SK-N-MC (cell line): Measurements from ENCODE around the gene LPCAT3.

ENCODE experiments used
- EZH2 ChIP-seq: fragments of 200-600 bp; sonication (generic); IDR thresholded peaks from one replicate; pipeline ENCODE4 v1.6.1; 2017; ENCODE audit warnings: antibody characterized with exemption
- POLR2AphosphoS5 ChIP-seq: IDR thresholded peaks from 2 replicates; pipeline ENCODE4 v1.6.1; 2012; ENCODE audit warnings: mild to moderate bottlenecking, low read depth, low read length, borderline replicate concordance

DNA sequence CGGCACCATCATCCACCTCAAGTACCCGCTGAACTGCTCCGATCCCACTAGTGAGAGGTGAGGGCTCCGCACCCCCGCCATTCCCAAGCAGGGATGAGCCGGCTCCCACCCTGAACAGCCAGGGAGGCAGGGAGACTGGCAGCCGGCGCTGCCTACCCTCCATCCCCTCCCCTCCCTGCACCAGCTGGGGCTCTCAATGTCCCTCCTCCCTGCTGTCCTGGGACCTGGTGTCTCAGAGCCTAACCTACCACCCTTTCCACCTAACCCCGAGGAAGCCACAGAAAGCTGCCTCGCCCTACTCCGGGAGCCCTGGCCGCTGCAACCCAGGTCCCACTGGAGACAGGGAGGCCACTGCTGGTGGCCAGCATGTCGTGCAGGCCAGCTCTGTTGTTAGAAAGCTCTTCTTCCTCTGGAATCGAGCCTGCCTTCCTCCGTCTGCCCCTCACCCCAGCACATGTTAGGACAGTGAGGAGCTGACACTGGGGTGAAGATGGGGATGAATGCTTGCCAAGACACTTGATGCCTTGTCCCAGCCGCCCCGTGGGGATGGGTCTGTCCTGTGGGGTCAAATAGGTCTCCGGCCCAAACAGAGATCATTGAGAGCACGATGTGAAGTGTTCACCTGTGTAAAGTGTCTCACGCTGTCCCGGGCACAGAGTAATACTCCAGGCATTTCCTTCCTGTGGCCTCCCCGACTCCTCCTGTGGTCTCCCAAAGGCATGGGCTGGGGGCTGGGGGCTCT, 66.0 kb downstream of the LPCAT3 start:
- TF ChIP-seq POLR2AphosphoS5 (no peak), EZH2 (no peak)
